HG03457 (cell line): ENCODE results near the gene CRTC1.
A peak's percentile ranks its signal among the peaks of the same experiment; 100 is the strongest.
"Not testable (repeated sequence)": the region's sequence is repeated elsewhere in the genome, so short reads cannot be mapped to it uniquely, and the experiment has no call there.

Experiments
- ATAC-seq: cut with Tn5 transposase; IDR thresholded peaks from one replicate; pipeline ENCODE4 v1.9.1; 2021; ENCODE audit warnings: moderate number of reproducible peaks; ENCODE audit not compliant: unreplicated experiment

The CRTC1 gene

GRCh38 chr19:18798384-18799352, 115.2 kb downstream of the CRTC1 start:
- ATAC-seq = no peak

- no peak for ATAC-seq
Measured at GRCh38 chr19:18799389-18799970, 116.0 kb downstream of the CRTC1 start.

- no peak for ATAC-seq
Measured at GRCh38 chr19:18800079-18800478, 116.6 kb downstream of the CRTC1 start.

GRCh38 chr19:18800636-18801035, 117.2 kb downstream of the CRTC1 start:
- ATAC-seq = no peak

- ATAC-seq = no peak
Measured at GRCh38 chr19:18802354-18802753, 118.9 kb downstream of the CRTC1 start.

- no peak for ATAC-seq
Measured at GRCh38 chr19:18803550-18804138, 120.2 kb downstream of the CRTC1 start.

- no peak for ATAC-seq
Measured at GRCh38 chr19:18804139-18804601, 120.7 kb downstream of the CRTC1 start.

GRCh38 chr19:18804643-18805042, 121.2 kb downstream of the CRTC1 start:
- no peak for ATAC-seq

GRCh38 chr19:18807861-18808331, 124.4 kb downstream of the CRTC1 start:
- no peak for ATAC-seq

- no peak for ATAC-seq
Measured at GRCh38 chr19:18809149-18809868, 125.8 kb downstream of the CRTC1 start.

- ATAC-seq = not testable (repeated sequence)
Measured at GRCh38 chr19:18811638-18812037, 128.2 kb downstream of the CRTC1 start.

- no peak for ATAC-seq
Measured at GRCh38 chr19:18814063-18814462, 130.6 kb downstream of the CRTC1 start.

- no peak for ATAC-seq
Measured at GRCh38 chr19:18815673-18816072, 132.2 kb downstream of the CRTC1 start.

- ATAC-seq = not testable (repeated sequence)
Measured at GRCh38 chr19:18816645-18817044, 133.2 kb downstream of the CRTC1 start.

- ATAC-seq = no peak
Measured at GRCh38 chr19:18817574-18817973, 134.1 kb downstream of the CRTC1 start.

GRCh38 chr19:18828786-18829185, 145.3 kb downstream of the CRTC1 start:
- ATAC-seq = no peak

- ATAC-seq = no peak
Measured at GRCh38 chr19:18830488-18830887, 147.0 kb downstream of the CRTC1 start.

GRCh38 chr19:18831524-18832305, 148.2 kb downstream of the CRTC1 start, which contains the start of gene UPF1:
TSS of gene UPF1 (plus strand) at chr19:18831959. CDS start at chr19:18832210, 251 bp downstream.
- ATAC-seq = peak; percentile 49
